Tibial nerve (tissue), 4 donors: Measurements from ENCODE around the gene NRK. TPM values are rescaled to one million over a fixed set of nuclear protein-coding genes. Genes with fewer than 3 reads are reported as not detected.
"Not testable (repeated sequence)": the region's sequence is repeated elsewhere in the genome, so short reads cannot be mapped to it uniquely, and the experiment has no call there.

Source experiments
- DNase-seq, 2 donors: peaks; one replicate each; pipeline ENCODE4 v3.0.0-alpha.2; 2019; ENCODE audit warnings: low spot score in 2 of 2
- H3K27ac ChIP-seq, 4 donors: fragments of 200-600 bp; sonication (generic) in 3 of 4; one replicate each; pipeline ENCODE4 v1.5.1; 2017 to 2019; ENCODE audit warnings: mild to moderate bottlenecking in 1 of 4
- H3K27me3 ChIP-seq, 2 donors: fragments of 200-600 bp; sonication (generic) in 1 of 2; one replicate each; pipeline versions ENCODE4 v1.5.1 to v1.6.0; 2017 to 2019
- H3K36me3 ChIP-seq, 3 donors: fragments of 200-600 bp; sonication (generic); one replicate each; pipeline ENCODE4 v1.5.1; 2018 to 2019
- H3K4me1 ChIP-seq, 4 donors: fragments of 200-600 bp; sonication (generic) in 3 of 4; one replicate each; pipeline ENCODE4 v1.5.1; 2017 to 2019
- H3K4me3 ChIP-seq, 4 donors: fragments of 200-600 bp; sonication (generic) in 3 of 4; one replicate each; pipeline ENCODE4 v1.5.1; 2017 to 2019; ENCODE audit warnings: mild to moderate bottlenecking in 1 of 4, moderate library complexity in 1 of 4
- H3K9me3 ChIP-seq, 4 donors: fragments of 200-600 bp; sonication (generic) in 3 of 4; one replicate each; pipeline ENCODE4 v1.5.1; 2017 to 2019
- CTCF ChIP-seq, 5 experiments: fragments of 200-600 bp in 3 of 5; fragments of 450-650 bp in 2 of 5; sonication (generic) in 3 of 5; IDR thresholded peaks; one replicate each; pipeline ENCODE4 v1.5.1; 2016 to 2019; ENCODE audit warnings: antibody characterized with exemption in 5 of 5, mild to moderate bottlenecking in 3 of 5, moderate library complexity in 2 of 5
- EP300 ChIP-seq, 2 donors: sonication (generic); formaldehyde crosslinking; IDR thresholded peaks; one replicate each; pipeline ENCODE4 v1.6.1; 2017; ENCODE audit warnings: antibody characterized with exemption in 2 of 2, mild to moderate bottlenecking in 1 of 2
- POLR2A ChIP-seq, 2 donors: fragments of 450-650 bp; IDR thresholded peaks; one replicate each; pipeline ENCODE4 v1.6.1; 2017; ENCODE audit warnings: antibody characterized with exemption in 2 of 2, mild to moderate bottlenecking in 2 of 2, moderate library complexity in 2 of 2
- WGBS, 2 donors: methylation state at CpG; one replicate each; pipeline ENCODE4 v1.1.5; 2018; 5-methylcytosine and 5-hydroxymethylcytosine counted together
- total RNA-seq, 4 donors: library from RNA; depleted of rRNA; stranded (reverse); fragments of >200 nt; gene quantifications; one replicate each; pipeline ENCODE4 v1.1.0, GENCODE V29; 2016

Gene NRK
- total RNA-seq, 4 donors from 2014 or later = under 0.01 to 0.63 (median 0.30) TPM

- Histone ChIP-seq H3K27me3 (no peaks in the 10 kb centered on the region), H3K4me1 (no peaks in the 10 kb centered on the region), H3K9me3 (no peaks in the 10 kb centered on the region), H3K27ac (no peak overlapping the region), H3K4me3 (no peak overlapping the region), H3K36me3 (no peaks in the 10 kb centered on the region)
- WGBS, 2 donors = 41 to 48% methylated on average over 3 of the region's 3 CpGs
- TF ChIP-seq CTCF (IDR thresholded peaks at IDR 0.05) = no peak
- no peak for DNase-seq
Observed at GRCh38 chrX:105973387-105973739, 151.0 kb downstream of the NRK start.

- Histone ChIP-seq H3K36me3 (no peaks in the 10 kb centered on the region), H3K9me3 (no peaks in the 10 kb centered on the region), H3K4me1 (no peaks in the 10 kb centered on the region), H3K27me3 (no peaks in the 10 kb centered on the region), H3K4me3 (no peak overlapping the region), H3K27ac (no peak overlapping the region)
- TF ChIP-seq POLR2A (IDR thresholded peaks at IDR 0.05) (no peak), CTCF (IDR thresholded peaks at IDR 0.05) (peak in 2 of 5 experiments; percentile 11 to 25)
- DNase-seq = no peak
Observed at GRCh38 chrX:105975382-105975781, 153.0 kb downstream of the NRK start.

DNA sequence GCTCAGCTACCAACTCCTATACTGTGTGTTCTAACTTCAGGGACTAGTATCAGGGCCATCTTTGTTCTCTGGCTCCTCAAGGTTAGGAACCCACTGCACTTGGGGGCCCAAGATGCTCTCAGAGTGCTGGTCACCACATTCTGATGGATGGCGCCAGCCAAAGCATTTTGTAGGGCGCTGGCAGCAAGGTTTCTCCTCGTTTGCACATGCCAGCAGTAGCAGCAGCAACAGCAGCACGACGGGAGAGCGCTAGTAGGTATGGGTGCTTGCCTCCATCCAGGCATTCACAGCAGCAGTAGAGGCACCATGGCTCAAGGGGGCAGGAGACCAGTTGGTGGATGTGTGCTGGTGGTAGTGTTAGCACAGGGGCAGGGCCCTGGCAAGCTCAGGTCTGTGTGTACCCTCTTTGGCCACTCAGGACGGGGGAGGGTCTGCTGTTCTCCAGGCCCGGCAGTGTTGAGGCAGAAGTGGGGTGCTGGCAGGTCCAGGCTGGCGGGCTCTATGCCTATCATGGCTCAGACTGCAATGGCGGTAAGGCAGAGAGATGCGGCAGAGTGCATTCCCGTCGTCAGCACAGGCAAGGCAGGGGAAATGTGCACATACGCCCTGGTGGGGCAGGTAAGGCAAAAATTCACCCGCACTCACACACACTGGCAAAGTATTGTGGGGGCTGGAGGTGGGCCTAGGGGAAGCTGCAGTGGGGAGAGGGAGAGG is 159.6 kb downstream of the NRK start:
- Histone ChIP-seq H3K27ac (no peak overlapping the region), H3K9me3 (no peaks in the 10 kb centered on the region), H3K4me3 (no peak overlapping the region), H3K27me3 (no peaks in the 10 kb centered on the region), H3K36me3 (no peaks in the 10 kb centered on the region), H3K4me1 (no peaks in the 10 kb centered on the region)
- 79 to 96% methylated on average over 9 to 15 of the region's 15 CpGs for WGBS, 2 donors
- no peak for DNase-seq
- TF ChIP-seq CTCF (IDR thresholded peaks at IDR 0.05) (no peak), EP300 (IDR thresholded peaks at IDR 0.05) (no peak), POLR2A (IDR thresholded peaks at IDR 0.05) (no peak)

DNA sequence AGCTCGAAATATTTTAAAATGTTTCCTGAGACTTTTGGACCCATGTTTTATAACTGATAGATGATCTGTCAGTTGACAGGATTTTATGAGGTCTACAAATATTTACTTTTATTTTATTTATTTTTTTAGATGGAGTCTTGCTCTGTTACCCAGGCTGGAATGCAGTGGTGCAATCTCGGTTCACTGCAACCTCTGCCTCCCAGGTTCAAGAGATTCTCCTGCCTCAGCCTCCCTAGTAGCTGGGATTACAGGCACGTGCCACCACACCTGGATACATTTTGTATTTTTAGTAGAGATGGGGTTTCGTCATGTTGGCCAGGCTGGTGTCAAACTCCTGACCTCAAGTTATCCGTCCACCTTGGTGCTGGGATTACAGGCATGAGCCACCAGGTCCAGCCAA is 166.1 kb downstream of the NRK start:
- not testable (repeated sequence) for H3K4me3 ChIP-seq, H3K4me1 ChIP-seq, H3K9me3 ChIP-seq, H3K27me3 ChIP-seq, H3K27ac ChIP-seq, DNase-seq, H3K36me3 ChIP-seq
- 71 to 83% methylated on average over 5 of the region's 5 CpGs for WGBS, 2 donors

DNA sequence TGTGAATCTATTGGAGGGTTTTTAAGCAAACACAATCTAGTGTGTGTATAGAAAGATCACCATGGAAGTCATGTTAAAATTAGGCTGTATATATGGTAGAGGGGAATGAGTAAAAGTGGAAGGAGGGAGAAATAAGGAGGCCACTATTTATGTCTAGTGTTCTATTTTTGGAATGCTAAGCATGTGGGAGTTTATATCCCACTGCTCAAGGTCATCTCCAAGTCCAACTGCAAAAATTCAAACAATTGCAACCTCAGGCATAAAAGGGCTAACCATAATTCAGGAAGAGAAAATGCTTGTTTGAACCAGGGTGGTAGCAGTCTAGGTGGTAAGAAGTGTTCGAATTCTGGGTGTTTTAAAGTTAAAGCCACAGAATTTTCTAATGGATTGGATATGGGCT is 177.0 kb downstream of the NRK start:
- Histone ChIP-seq H3K36me3 (no peaks in the 10 kb centered on the region), H3K27ac (no peak overlapping the region), H3K27me3 (no peaks in the 10 kb centered on the region), H3K4me3 (no peak overlapping the region), H3K9me3 (no peaks in the 10 kb centered on the region), H3K4me1 (no peaks in the 10 kb centered on the region)
- TF ChIP-seq POLR2A (IDR thresholded peaks at IDR 0.05) = no peak
- no peak for TF ChIP-seq CTCF (IDR thresholded peaks at IDR 0.05)
- no peak for TF ChIP-seq EP300 (IDR thresholded peaks at IDR 0.05)
- no peak for DNase-seq
- WGBS, 2 donors = 34 to 43% methylated on average over 1 of the region's 1 CpG

DNA sequence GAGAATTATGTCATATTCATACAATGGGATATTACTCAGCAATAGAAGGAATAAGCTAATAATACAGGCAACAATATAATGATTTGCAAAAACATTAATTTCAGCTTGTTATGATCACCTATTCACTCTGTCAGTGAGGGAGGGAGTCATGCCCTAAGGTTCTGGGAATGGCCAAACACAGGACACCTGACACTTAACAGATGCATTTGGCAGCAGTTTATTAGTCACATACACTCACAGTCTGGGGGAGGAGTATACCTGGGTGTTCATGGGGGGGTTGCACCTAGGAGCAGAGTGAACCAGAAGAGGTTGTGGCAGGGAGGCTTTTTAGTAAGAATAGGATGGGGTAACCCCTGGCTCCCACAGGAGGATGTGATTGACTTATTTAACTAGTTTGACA is 177.9 kb downstream of the NRK start:
- TF ChIP-seq CTCF (IDR thresholded peaks at IDR 0.05) = no peak
- no peak for TF ChIP-seq EP300 (IDR thresholded peaks at IDR 0.05)
- TF ChIP-seq POLR2A (IDR thresholded peaks at IDR 0.05) = no peak
- Histone ChIP-seq H3K27ac (no peak overlapping the region), H3K36me3 (no peaks in the 10 kb centered on the region), H3K4me3 (no peak overlapping the region), H3K9me3 (no peaks in the 10 kb centered on the region), H3K4me1 (no peaks in the 10 kb centered on the region), H3K27me3 (no peaks in the 10 kb centered on the region)
- no peak for DNase-seq

- H3K36me3 ChIP-seq, H3K27ac ChIP-seq, H3K9me3 ChIP-seq, DNase-seq, H3K4me1 ChIP-seq, H3K4me3 ChIP-seq, H3K27me3 ChIP-seq: not testable (repeated sequence)
- 63 to 71% methylated on average over 1 to 5 of the region's 5 CpGs for WGBS, 2 donors
Observed at GRCh38 chrX:106000609-106001008, 178.3 kb downstream of the NRK start.
